Thyroid gland (tissue), 4 donors: Measurements from ENCODE around the gene YPEL1.

Source experiments
- POLR2A ChIP-seq, 2 donors: fragments of 450-650 bp; IDR thresholded peaks; one replicate each; pipeline ENCODE4 v1.6.1; 2017; ENCODE audit warnings: antibody characterized with exemption in 2 of 2, mild to moderate bottlenecking in 2 of 2, moderate library complexity in 1 of 2
- TF ChIP-seq, protein P1 (sequence below), 6 experiments: fragments of 200-600 bp in 3 of 6; fragments of 450-650 bp in 3 of 6; sonication (generic) in 3 of 6; IDR thresholded peaks; one replicate each; pipeline ENCODE4 v1.5.1; 2016 to 2019; ENCODE audit warnings: antibody characterized with exemption in 6 of 6, mild to moderate bottlenecking in 2 of 6, inconsistent platforms in 1 of 6, moderate library complexity in 1 of 6

DNA sequence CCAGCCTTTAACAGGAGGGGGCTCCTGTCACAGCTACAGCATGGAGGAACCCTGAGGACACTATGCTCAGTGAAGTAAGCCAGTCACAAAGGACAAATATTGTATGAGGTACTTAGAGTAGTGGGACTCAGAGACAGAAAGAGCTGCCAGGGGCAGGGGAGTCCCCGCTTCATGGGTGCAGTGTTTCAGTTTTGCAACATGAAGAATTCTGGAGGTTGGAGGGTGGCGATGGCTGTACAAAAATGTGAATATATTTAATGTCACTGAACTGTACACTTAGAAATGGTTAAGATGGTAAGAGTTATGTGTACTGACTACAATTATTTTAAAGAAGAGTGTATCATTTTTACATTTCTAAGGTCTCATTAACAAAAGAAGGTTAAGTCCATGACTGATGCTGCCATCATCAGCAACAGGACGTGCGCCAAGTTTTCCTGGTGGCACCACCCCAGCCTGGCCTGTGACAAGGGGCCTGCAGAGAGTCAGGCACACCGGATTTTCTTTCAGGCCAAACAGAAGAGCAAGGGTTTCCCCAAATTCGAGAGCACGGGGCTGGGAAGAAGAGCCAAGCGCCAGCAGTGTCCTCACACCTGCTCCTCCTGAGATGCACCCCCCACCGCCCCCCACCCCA, 22.1 kb downstream of the YPEL1 start:
- TF ChIP-seq POLR2A (IDR thresholded peaks at IDR 0.05), result no peak
- TF ChIP-seq, protein P1, sequence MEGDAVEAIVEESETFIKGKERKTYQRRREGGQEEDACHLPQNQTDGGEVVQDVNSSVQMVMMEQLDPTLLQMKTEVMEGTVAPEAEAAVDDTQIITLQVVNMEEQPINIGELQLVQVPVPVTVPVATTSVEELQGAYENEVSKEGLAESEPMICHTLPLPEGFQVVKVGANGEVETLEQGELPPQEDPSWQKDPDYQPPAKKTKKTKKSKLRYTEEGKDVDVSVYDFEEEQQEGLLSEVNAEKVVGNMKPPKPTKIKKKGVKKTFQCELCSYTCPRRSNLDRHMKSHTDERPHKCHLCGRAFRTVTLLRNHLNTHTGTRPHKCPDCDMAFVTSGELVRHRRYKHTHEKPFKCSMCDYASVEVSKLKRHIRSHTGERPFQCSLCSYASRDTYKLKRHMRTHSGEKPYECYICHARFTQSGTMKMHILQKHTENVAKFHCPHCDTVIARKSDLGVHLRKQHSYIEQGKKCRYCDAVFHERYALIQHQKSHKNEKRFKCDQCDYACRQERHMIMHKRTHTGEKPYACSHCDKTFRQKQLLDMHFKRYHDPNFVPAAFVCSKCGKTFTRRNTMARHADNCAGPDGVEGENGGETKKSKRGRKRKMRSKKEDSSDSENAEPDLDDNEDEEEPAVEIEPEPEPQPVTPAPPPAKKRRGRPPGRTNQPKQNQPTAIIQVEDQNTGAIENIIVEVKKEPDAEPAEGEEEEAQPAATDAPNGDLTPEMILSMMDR (IDR thresholded peaks at IDR 0.05), result no peak
